GM21381 (cell line): Measurements from ENCODE around the gene RXRA.

Experiments used
- ATAC-seq: cut with Tn5 transposase; IDR thresholded peaks from one replicate; pipeline ENCODE4 v1.9.1; 2021; ENCODE audit warnings: mild to moderate bottlenecking, moderate library complexity; ENCODE audit not compliant: unreplicated experiment

RXRA gene

DNA sequence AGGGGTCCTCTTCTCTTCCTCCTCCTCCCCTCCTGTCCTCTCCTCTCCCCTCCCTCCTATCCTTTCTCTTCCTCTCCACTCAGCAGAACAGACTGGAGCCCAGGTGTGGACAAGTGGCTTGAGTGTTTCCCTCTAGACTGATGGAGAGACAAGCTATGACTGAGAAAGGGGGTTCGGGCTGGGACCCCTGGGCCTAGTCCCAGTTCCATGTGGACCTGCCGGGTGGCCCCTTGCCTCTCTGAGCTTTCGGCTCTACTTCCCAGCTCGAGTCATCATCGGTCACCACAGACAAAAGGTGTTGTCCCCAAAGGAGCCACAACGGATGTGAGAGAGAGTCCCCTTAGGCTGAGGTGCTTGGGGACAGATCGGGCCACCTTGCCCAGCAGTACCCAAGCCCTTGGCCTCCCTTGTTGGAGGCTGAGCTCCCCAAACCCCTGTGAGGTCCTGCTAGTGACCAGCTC, 3.4 kb upstream of the RXRA start:
- no peak for ATAC-seq

DNA sequence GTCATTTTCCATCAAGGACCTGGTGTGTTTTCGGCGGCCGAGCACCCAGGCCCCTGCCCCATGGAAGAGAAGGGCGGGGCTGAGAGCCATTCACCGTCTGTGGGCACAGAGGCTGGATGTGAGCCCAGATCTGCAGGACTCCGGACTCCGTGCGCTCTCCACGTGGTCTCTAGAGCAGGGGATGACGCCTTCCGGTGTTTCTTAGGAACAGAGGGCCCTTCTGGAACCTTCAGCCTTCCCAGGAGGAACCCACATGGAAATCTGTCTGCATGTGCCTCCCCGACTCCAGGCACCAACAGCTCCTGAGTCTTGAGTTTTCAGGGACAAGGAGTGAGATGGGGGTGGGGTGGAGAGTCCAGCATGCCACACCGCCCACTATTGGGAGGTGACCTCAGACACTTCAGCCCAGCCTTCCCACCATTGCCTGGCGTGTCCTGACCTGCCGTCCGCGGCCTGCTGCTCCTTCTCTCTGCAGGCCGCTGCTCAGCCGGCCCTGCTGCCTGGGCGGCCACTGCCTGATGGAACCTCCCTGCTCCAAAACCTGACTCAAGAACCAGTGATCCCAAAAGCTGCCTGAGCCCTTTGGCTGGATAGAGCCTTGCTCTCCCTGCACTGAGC, 2.4 kb upstream of the RXRA start:
- ATAC-seq = no peak

DNA sequence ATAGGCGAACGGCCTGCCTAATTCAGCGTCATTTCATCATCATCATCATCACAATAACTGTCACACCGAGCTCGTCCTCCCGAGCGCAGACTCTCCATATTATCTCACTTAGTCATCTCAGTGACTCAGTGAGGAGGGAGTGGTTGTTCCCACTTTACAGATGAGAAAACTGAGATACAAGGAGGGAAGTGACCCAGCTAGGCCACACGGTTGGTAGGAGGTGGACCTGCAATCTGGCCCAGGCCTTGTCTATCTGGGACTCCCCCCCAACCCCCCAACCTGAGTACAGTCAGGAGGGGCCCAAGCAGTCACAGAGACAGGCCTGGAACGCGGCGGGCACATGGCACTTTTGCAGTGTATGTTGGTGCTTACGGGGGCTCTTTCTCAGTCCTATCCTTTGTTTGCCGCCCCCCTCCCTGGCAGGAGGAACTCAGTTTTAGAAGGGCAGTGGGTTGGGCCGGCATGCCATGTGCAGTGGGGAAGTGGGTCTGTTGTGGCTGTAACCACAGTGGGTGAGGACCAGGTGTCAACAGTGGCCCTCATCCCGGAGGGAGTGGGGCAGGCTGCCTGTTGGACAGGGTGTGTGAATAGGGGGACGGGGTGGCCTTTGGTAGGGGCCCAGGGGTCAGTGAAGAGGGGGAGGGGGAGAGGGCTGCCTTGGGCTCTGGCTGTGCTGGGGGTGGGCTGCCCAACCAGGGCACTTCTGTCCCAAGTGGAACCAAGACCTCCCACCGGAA, 1.7 kb upstream of the RXRA start:
- no peak for ATAC-seq

DNA sequence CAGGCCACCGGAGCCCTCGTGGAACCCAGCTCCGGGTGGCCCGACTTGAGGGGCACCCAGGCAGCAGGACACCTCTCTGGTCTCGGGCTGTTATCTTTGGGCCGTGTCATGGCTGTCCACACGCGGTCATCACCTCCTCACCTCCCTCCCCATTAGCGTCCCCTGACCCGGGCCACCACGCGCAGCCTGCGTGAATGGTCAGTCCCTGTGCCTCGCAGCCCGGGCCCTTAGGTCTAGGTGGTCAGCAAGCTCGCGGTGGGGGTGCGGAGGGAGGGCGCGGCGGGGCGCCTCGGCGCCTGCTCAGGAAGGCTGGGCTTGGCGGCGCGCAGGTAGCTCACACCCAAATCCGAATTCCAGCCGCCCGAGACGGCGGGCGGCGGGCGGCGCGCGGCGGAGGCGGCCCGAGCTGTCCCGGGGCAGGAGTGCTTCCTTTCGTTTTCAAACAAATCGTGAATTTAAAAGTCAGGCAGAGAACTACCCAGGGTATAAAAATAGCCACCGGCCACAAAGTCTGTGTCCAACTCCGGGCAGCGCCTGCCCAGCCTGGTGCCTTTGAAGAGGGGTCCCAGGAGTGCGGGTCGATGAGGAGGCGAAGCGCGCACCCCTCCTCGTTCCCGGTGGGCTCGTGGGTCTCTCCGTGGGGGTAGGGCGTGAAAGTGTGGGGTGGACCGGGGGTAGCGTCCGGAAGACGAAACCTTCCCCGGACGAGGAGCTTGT, 1.0 kb upstream of the RXRA start:
- no peak for ATAC-seq

DNA sequence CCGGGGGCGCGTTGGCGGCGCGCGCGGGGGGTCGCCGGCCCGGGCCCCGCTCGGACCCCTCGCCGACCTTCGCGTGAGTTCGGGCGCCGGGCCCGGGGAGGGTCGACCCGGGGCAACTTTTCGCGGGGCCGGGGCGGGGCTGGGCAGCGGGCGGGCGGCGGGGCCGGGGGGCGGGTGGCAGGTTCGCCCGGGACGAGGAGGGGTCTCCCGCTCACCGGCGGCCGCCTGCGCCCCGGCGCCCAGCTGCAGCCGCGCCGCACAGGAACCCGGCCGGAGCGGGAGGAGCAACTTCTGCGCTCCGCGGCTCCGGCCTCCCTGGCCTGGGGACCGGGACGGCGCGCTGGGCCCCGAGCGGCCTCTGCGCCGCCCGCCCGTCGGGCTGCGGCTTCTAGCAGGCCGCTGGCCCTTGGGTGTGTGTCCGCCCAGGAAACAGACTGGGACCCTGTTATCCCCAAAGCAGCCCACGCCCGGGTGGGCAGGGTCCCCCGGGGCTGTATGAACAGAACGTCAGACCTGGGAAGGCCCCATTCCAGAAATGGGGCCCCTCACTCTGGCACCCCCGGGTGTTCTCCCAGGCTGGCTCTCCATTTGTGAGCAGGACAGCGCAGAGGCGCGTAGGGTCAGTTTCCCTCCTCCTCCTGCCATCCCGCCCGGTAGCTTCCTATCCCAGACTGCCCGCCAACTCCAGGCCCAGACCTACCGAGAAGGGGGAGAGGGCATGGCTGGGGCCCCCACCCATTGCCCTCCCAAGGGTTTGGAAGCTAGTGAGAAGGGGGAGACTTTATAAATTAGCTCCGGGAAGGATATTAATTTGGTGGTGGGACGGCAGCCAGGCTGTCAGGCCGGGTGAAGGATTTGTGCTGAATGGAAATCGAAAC, 708 bp downstream of the RXRA start:
- no peak for ATAC-seq

DNA sequence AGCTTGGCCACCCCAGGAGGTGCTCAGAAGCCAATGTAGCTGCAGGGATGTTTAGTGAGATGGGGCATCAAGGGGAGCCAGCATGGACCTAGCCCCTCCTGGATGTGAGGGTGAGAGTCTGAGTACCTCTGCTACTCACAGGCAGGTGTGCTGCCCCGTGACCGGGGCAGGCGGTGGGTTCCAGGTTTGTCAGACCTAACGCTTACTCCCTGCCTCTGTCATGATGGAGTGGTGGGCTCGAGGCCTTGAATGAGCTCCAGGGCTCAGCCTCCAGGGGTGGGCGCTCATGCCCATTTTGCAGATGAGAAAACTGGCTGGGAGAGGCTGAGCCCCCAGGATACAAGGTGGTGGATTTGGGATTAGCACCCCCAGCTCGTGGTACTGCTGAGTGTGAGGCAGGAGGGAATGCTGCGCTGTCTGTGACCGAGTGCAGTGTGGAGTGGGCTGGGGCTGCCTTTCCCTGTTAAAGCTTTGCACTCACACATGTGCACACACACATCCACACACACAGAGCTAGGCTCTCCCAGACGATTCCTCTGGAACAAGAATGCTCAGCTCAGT, 1.5 kb downstream of the RXRA start:
- no peak for ATAC-seq

DNA sequence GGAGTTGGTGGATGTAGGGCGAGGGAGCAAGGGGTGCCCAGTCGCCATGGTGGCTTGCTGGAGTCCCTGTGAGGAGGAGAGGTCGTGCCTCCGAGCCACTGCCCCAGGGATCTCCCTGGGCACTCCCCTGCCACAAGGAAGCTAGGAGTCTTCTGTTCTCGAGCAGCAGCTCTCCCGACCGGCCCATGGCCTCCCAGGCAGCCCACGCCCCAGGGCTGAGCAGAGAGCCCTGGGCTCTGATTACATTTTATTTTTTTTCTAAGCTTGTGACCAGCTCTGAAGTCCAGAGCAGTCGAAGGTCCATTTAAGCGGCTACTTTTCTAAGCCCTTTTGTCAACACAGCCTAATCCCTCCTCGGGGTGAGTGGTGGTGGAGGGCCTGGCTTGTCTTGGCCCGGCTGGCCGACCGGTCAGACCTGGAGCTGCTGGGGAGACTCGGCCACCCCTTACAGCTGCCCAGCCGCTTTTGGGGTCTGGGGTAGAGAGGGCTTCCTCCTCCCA, 2.1 kb downstream of the RXRA start:
- no peak for ATAC-seq

DNA sequence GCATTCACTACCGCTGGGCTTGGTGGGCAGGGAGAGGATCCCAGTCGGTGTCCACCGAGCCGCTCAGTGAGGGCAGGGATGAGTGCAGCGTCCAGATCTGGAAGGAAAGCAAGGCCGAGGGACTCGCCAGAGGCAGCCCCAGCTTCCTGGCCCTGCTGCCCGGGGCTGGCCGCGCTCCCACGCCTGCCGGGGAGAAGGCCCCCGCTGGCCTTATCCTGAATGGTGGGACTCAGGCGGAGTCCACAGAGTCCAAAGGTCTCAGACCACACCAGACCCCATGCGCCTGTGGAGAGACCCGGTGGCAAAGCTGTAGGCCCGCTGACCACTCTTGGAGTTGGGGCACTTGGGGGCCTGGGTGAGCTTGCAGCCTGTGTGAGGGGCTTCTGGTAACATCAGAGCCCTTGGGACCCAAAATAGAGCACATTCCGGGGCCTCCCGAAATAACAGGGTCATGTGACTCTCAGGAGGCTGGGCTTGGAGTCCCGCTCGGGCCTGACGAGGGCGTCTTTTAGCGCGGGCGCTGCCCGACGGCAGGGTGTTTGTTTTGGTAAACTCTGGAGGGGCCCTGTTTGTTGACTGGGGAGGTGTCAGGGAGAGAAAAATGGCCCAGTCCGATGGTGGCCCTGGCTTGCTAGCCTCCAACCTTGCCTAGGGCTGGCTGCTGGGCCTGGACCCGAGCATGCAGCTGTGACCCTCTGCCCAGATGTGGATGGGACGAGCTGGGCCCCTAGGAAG, 2.8 kb downstream of the RXRA start:
- no peak for ATAC-seq

DNA sequence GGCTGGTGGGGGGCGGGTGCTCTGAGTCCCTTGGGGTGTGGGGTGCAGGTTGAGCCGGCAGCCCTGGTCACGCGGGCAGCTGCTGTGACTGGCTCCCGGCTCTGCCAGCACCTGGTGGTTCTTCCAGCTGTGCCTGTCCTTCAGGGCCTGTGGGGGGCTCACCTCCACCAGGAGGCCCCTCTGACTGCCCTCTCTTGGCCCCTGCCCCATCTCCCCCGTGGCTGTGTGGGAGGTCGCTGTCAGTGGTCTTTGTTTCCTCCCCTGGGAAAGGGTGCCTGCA, 3.3 kb downstream of the RXRA start:
- ATAC-seq = no peak

DNA sequence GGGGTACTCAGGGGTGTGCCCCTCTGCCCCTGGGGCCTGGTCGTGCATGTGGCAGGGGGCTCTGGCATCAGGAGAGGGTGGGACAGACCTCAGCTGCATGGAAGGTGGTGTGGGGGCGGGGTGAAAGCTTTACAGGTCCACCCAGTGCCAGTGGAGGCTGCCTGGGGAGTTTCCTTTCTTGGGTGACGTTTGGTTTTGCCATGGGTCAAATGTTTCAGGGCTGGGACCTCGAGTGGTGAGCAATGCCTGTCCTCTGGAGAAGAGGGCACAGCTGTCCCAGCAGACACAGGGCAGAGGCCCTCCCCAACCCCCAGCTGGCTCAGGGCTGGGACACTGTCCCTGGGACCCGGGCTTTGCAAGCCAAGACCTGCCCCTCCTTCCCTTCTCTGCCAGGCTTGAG, 3.6 kb downstream of the RXRA start:
- ATAC-seq = no peak

DNA sequence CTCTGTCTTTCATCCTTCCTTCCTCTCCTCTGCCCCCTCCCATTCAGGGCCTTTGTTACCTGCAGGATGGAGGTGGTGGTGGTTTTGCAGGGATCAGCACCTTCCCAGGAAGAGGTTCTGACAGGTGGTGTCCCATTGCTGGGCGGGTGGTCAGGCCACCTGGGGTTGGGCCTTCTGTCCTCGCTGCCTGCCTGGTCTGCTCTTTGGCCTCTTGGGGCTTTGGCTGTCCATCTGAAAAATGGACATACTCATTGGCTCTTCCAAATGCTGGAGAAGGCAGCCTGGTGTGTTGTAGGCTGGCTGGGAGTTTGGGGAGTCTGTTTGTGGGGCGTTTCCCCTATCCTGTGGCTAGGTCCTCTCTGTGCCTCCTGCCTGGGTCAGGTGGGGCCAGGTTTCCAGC, 4.3 kb downstream of the RXRA start:
- ATAC-seq = no peak

DNA sequence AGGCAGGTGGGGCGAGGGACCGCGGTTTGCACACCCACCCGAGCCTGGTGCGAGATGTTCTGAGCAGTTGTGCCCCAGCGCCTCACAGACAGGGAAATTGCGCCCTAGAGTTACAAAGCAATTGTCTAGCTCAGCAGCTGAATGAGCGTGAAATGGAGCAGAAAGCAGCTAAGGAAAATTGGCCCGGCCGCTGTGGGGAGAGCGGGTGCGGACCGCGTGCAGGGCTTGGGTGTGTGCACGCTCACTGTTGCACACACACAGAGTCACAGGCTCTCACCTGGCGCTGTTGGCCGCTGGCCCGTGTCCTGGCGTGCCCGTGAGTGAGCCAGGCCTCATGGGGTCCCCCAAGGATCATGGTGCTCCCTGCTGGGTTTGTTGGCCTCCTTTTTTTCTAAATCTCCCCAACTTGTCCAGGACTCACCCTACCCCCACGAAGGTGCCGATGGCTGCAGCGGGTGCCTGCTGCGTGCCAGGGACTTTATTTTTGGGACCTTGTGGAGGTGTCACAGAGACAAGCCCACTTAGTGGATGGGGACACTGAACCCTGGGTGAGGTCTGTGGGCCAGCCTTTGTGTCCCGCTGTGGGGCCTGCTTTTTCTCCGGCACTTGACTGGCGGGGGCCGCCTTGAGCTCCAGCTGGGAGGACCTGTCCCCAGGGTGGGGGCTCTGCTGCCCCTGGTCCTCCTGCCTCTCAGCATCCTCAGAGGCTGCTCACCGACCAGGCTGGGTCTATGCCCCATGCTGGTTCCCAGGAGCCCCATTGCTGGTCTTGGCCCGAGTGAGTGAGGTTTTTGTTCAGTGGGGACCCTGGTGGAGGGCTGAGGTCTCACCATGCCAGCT, 5.2 kb downstream of the RXRA start:
- ATAC-seq = no peak

DNA sequence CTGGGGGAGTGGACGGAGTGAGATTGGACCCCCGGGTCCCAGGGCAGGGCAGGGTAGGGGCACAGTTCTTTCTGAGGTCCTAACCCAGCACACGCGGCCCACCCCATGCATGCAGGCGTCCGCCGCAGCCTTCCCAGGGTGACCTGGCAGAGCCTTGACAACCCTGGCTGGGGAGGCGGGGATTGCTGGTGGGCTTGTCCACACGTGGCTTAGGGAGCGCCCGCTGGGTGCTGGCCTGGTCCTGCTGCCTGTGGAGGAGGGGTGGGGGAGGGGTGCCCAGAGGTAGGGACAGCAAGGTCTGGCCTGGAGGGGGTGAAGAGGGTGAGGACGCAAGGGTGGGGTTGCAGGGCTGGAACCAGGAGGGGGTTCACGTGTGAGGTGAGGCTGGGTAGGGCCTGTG, 6.0 kb downstream of the RXRA start:
- no peak for ATAC-seq

DNA sequence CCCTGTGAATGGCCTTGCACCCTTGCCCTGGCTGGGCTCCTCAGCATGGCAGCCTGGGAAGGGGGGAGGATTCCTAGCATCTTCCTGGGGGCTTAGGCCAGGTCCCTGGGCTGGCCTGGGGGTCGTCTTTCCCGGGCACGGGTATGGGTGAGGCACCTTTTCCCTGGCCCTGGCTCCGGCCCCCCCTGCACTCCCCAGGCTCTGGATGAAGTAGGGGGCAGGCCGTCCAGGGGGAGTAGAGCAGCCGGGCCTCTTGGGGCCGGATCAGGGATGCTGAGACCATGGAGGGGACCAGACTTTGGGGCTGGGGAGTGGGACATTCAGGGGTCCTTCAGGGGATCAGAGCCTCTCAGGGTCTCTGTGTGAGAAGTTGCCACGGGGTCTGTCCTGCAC, 6.6 kb downstream of the RXRA start:
- ATAC-seq = no peak

DNA sequence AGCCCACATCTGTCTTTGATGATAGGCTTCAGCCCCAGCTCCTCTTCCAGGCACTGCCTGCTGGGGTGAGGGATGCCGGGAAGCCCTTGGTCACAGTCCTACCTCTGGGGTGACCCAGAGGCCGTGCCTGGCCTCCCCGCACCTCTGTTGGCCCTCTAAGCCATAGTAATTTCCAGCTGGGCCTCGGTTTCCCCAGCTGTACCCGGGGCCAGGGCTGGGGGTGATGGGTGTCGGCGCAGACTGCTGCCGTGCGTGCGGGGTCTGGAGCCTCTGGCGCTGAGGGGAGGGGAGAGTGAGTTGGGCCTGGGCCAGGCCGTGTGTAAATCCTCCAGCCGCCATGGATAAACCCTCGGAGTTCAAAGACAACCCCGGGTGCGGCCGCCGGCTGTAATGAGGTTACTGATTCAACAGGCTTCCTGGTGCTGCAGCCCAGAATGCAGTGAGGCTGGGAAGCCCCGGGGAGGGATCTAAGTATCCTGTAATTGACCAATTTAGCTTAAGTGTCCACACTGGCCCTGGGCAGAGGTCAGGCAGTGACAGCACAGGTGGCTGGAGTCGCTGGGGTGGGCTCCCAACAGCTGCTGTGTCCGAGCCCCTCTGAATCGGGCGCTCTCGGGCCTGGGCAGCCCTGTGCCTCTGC, 7.1 kb downstream of the RXRA start:
- no peak for ATAC-seq

DNA sequence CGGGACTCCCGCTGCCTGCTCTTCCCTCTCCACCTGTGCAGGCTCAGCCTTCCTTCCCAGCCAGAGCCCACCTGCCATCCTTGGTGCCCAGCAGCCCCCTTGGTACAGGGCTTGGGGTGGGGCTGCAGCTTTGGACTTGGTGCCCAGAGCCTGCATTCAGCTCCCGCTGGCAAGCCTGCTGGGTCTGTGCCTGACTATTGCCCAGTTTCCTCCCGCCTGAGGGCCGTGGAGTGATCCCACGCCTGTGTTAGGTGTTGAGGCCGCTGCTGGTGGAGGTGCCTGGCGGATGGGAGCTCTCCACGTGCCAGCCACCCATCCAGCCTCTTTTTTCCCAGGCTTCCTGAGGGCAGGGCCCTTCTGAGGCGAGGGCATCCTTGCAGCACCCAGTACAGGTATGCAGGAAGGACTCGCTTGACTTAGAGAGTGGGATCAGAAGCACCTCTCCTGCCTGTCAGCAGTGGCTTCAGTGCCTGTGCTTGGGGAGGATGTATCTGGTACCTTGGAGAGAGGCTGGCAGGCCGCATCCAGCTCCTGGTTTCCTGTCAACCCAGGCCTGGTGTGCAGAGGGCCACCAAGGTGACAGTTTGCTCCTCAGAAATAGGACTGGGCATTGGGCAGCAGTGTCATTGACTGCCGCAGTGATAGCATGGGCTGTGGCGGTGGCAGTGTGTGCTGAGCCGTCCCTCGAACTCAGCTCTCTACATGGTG, 7.8 kb downstream of the RXRA start:
- ATAC-seq = no peak

DNA sequence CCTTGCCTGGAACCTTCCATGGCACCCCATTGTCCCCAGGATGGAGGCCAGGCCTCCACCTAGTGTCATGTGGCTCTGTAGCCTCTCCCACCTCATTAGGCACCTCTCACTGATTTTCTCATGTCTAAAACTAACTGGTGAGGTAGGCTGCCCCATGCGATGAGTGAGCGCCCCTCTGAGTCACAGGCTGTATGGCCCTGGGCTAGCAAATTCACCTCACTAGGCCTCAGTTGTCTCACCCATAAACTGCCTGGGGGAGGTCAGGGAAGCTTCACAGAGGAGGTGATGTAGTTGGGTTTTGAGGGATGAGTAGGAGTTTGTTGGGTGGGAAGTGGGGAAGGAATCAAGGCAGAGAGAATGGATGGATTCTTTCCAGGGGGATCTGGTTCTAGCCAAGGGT, 8.8 kb downstream of the RXRA start:
- ATAC-seq = no peak

DNA sequence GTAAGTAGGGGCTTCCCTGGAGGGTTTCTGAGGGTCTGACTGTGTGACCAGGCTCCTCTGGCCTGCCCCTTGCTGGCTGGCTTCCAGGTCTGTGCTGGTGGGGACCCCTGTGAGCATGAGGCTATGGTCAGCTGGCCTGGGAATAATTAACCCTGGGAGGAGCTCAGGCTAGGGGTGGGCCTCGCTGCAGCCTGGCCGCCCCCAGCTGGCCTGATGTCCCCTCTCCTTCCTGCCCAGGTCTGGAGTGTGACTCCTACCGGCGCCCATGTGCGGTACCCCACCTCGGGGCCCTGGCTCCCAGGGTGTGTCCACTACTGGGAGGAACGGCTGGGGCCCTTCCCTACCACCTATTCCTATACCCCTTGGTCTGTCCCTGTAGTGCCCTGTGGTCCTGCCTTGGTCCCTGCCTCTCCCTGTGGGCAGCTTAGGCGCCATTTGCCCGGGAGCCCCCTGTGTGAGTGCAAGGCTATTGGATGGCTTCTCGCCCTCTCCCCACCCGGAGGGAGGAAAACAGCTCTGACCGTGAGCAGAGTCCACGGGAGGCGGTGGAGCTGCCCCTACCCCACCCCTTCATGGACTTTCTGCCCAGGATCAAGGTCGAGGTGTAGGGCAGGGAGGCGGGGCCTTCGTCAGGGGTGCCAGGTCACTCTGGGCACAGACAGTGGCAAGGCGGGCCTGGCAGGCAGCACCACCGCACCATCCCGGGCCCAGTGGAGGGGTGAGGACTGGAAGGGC, 9.4 kb downstream of the RXRA start:
- ATAC-seq = no peak
